GM18511 (cell line): ENCODE measurements around the gene RHBDL1.

Experiments
- ATAC-seq: cut with Tn5 transposase; IDR thresholded peaks from one replicate; pipeline ENCODE4 v1.9.1; 2021; ENCODE audit warnings: mild to moderate bottlenecking, moderate library complexity; ENCODE audit not compliant: unreplicated experiment

RHBDL1 gene

GRCh38 chr16:674968-675883 lies at the start of gene RHBDL1:
Gene RHBDL1 (plus strand): TSS chr16:675671. CDS start chr16:675791, 120 bp downstream.
- ATAC-seq, result no peak

GRCh38 chr16:625977-626765 lies 49.3 kb upstream of the RHBDL1 start:
- ATAC-seq, result no peak

- no peak for ATAC-seq
Observed at GRCh38 chr16:626787-627453, 48.6 kb upstream of the RHBDL1 start.

- ATAC-seq, result no peak
Observed at GRCh38 chr16:627454-628239, 47.8 kb upstream of the RHBDL1 start.

GRCh38 chr16:628321-629061 lies 47.0 kb upstream of the RHBDL1 start:
- no peak for ATAC-seq

- no peak for ATAC-seq
Observed at GRCh38 chr16:629185-629832, 46.2 kb upstream of the RHBDL1 start.

- ATAC-seq, result no peak
Observed at GRCh38 chr16:629833-630248, 45.6 kb upstream of the RHBDL1 start.

- ATAC-seq, result no peak
Observed at GRCh38 chr16:630249-630814, 45.1 kb upstream of the RHBDL1 start.

GRCh38 chr16:630815-631405 lies 44.6 kb upstream of the RHBDL1 start, which contains the start of gene WFIKKN1:
Gene WFIKKN1 (plus strand): TSS chr16:630985. CDS start chr16:631254, 269 bp downstream.
- ATAC-seq, result no peak

- ATAC-seq, result no peak
Observed at GRCh38 chr16:631808-632358, 43.6 kb upstream of the RHBDL1 start.

- ATAC-seq, result no peak
Observed at GRCh38 chr16:632486-633335, 42.8 kb upstream of the RHBDL1 start.

- ATAC-seq, result no peak
Observed at GRCh38 chr16:633336-634050, 42.0 kb upstream of the RHBDL1 start.

GRCh38 chr16:634051-634670 lies 41.3 kb upstream of the RHBDL1 start:
- no peak for ATAC-seq

- no peak for ATAC-seq
Observed at GRCh38 chr16:634996-635395, 40.5 kb upstream of the RHBDL1 start.

GRCh38 chr16:635573-636205 lies 39.8 kb upstream of the RHBDL1 start:
- ATAC-seq, result peak; percentile 10
